ENCODE results near the gene AURKB. TPM values are rescaled to one million over a fixed set of nuclear protein-coding genes. Genes with fewer than 3 reads are reported as not detected.

Gene AURKB
- total and polyA plus RNA-seq, 2 donors (not counting 1 experiment from before 2014, with no cell fraction given): 1.1 to 5.3 TPM

GRCh38 chr17:8192070-8192815, 18.1 kb downstream of the AURKB start:
- TF ChIP-seq EZH2 (IDR thresholded peaks at IDR 0.05; ENCODE audit: borderline replicate concordance, insufficient read depth, low read depth, low read length, poor library complexity, severe bottlenecking) (no peak), CTCF (IDR thresholded peaks at IDR 0.05) (no peak)
- DNase-seq: peak; percentile 74
- peak overlapping the region; percentile 80 for H2AFZ ChIP-seq (ENCODE audit: insufficient read depth, low read depth, low read length, poor library complexity, severe bottlenecking)

More at GRCh38 chr17:8192070-8192815, 18.1 kb downstream of the AURKB start:
- H3K4me3 Mint-ChIP-seq: no peak overlapping the region
- Histone ChIP-seq H3K4me2 (replicated peaks; ENCODE audit: low read depth, low read length, poor library complexity, severe bottlenecking) (peak overlapping the region; percentile 61), H4K20me1 (ENCODE audit: control insufficient read depth, insufficient read depth, low read length, poor library complexity, severe bottlenecking) (peaks cover 17% of the 10 kb centered on the region), H3K27me3 (replicated peaks in 1 of 4; ENCODE audit: control extremely low read depth in 1 of 4, control insufficient read depth in 3 of 4, insufficient read depth in 4 of 4, low read length in 3 of 4) (no peaks in the 10 kb centered on the region), H3K27ac (ENCODE audit: low read length in 2 of 2) (peak overlapping the region; percentile 61 to 68), H3K9ac (ENCODE audit: low read length) (peak overlapping the region; percentile 33), H3K9me3 (ENCODE audit: control extremely low read depth in 1 of 3, control insufficient read depth in 2 of 3, insufficient read depth in 1 of 3, low read length in 2 of 3) (no peaks in the 10 kb centered on the region), H3K79me2 (ENCODE audit: control insufficient read depth, insufficient read depth, low read length) (no peaks in the 10 kb centered on the region), H3K36me3 (replicated peaks in 1 of 2; ENCODE audit: control extremely low read depth in 1 of 2, control insufficient read depth in 1 of 2, extremely low read depth in 1 of 2, insufficient read depth in 2 of 2, low read length in 1 of 2) (no peaks in the 10 kb centered on the region), H3K4me1 (ENCODE audit: control insufficient read depth in 2 of 2, insufficient read depth in 2 of 2, low read length in 2 of 2) (peaks cover 36 to 53% of the 10 kb centered on the region in 2 donors), H3K4me3 (ENCODE audit: control extremely low read depth in 1 of 5, extremely low read depth in 1 of 5, insufficient read depth in 1 of 5, low read depth in 2 of 5, low read length in 4 of 5) (peak overlapping the region; percentile 22 to 52 (median 45))
- ATAC-seq (ENCODE audit: low read depth): peak; percentile 6
- no peaks in the 10 kb centered on the region for H3K27me3 Mint-ChIP-seq
- H3K27ac Mint-ChIP-seq: no peak overlapping the region
- 29% methylated on average over 9 of the region's 12 CpGs for WGBS (ENCODE audit: insufficient coverage)
- peaks cover 16% of the 10 kb centered on the region for H3K4me1 Mint-ChIP-seq
- intact Hi-C loops (cut with micrococcal nuclease): no loop called here
- ChIA-PET CTCF (interaction anchor here (0.5 to 7.6 kb wide), 7 partner anchors 10 to 105 kb away, joined by 3 to 86 read pairs (median 3); no protein-coding TSS in a partner anchor), POLR2A (interaction anchor here (0.7 to 7.8 kb wide), 5 partner anchors 19 to 622 kb away, joined by 3 to 118 read pairs (median 3); partner anchors contain the start of gene CTC1)
- no peaks in the 10 kb centered on the region for H3K9me3 Mint-ChIP-seq (ENCODE audit: insufficient read depth)

All from B cell (primary cell).